ENCODE measurements around the gene NOLC1.

Gene NOLC1

DNA sequence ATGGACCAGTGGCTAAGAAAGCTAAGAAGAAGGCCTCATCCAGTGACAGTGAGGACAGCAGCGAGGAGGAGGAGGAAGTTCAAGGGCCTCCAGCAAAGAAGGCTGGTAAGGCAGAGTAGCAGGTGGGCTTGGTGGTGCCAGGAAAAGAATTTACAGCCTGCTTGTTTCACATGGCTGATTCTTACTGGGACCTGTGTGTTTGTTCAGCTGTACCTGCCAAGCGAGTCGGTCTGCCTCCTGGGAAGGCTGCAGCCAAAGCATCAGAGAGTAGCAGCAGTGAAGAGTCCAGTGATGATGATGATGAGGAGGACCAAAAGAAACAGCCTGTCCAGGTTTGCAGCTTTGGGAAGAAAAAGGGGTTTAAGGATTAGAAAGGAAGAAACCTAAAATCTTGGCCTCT is 5.0 kb downstream of the NOLC1 start:
- no peak overlapping the region for H3K4me3 ChIP-seq (ENCODE audit: low read depth, low read length)
- no peak for DNase-seq (ENCODE audit: low read depth)
- TF ChIP-seq, protein P1, sequence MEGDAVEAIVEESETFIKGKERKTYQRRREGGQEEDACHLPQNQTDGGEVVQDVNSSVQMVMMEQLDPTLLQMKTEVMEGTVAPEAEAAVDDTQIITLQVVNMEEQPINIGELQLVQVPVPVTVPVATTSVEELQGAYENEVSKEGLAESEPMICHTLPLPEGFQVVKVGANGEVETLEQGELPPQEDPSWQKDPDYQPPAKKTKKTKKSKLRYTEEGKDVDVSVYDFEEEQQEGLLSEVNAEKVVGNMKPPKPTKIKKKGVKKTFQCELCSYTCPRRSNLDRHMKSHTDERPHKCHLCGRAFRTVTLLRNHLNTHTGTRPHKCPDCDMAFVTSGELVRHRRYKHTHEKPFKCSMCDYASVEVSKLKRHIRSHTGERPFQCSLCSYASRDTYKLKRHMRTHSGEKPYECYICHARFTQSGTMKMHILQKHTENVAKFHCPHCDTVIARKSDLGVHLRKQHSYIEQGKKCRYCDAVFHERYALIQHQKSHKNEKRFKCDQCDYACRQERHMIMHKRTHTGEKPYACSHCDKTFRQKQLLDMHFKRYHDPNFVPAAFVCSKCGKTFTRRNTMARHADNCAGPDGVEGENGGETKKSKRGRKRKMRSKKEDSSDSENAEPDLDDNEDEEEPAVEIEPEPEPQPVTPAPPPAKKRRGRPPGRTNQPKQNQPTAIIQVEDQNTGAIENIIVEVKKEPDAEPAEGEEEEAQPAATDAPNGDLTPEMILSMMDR (conservative IDR thresholded peaks at IDR 0.05; ENCODE audit: low read depth, low read length) = no peak

DNA sequence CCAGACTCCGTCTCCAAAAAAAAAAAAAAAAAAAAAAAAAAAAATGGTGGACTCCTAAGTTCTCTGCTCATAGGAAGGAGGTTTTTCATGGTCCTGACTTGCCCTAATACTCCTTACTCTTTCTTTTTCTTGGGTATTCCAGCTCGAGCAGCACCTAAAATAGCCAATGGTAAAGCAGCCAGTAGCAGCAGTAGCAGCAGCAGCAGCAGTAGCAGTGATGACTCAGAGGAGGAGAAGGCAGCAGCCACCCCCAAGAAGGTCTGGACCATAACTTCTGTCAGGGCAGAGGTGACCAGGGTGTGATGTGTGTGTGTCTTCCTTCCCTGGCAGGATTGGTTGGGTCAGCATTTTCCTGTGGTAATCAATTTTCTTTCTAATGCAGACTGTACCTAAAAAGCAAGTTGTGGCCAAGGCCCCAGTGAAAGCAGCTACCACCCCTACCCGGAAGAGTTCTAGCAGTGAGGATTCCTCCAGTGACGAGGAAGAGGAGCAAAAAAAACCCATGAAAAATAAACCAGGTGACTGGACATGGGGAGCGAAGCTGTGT is 6.9 kb downstream of the NOLC1 start:
- DNase-seq (ENCODE audit: low read depth) = peak; percentile 66
- TF ChIP-seq, protein P1 (conservative IDR thresholded peaks at IDR 0.05; ENCODE audit: low read depth, low read length) = no peak
- no peak overlapping the region for H3K4me3 ChIP-seq (ENCODE audit: low read depth, low read length)

DNA sequence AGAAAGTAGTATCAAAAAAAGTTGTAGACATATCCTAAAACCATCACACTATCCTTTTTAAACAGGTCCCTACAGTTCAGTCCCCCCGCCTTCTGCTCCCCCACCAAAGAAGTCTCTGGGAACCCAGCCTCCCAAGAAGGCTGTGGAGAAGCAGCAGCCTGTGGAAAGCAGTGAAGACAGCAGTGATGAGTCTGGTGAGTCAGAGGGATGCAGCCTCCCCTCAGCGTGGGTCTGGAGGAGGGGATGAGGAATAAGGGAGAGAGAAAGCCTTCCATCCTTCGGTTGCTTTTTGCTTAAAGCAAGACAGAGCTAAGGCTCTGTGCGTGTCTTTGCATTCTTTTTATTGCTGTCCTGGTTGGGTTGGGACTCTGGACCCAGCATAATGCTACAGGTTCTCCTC is 7.6 kb downstream of the NOLC1 start:
- TF ChIP-seq, protein P1 (conservative IDR thresholded peaks at IDR 0.05; ENCODE audit: low read depth, low read length) = no peak
- no peak for DNase-seq (ENCODE audit: low read depth)
- no peak overlapping the region for H3K4me3 ChIP-seq (ENCODE audit: low read depth, low read length)

DNA sequence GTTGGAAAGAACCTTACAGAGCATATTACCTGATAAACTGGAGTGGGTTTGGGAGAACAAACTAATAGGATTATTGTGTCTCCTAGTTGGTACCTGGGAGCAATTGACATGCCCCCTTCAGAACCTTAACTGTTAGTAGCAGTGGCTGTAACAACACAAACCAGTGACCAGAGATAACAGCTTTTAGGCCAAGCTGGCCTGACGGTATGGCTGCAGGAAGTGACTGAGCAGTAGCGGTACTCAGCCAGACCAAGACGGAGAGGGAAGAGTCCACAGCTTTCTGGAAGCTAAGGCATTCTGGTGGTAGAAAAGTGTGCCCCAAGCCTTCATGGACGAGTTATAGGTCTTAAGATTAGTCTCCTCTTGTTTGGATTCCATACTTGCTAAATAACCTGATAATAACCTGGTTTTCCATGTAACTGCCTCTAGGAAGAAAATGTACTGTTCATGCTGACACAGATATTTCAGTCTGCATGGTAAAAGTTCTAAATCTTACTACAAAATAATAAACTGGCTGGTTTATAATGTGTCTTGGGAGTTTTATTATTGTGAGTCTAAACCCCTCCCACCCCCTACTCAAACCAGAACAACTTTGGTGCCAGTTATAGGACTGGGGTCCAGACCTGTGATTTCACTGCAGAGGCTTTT is 11.3 kb downstream of the NOLC1 start:
- no peak for DNase-seq (ENCODE audit: low read depth)
- no peak overlapping the region for H3K4me3 ChIP-seq (ENCODE audit: low read depth, low read length)
- TF ChIP-seq, protein P1 (conservative IDR thresholded peaks at IDR 0.05; ENCODE audit: low read depth, low read length) = no peak

DNA sequence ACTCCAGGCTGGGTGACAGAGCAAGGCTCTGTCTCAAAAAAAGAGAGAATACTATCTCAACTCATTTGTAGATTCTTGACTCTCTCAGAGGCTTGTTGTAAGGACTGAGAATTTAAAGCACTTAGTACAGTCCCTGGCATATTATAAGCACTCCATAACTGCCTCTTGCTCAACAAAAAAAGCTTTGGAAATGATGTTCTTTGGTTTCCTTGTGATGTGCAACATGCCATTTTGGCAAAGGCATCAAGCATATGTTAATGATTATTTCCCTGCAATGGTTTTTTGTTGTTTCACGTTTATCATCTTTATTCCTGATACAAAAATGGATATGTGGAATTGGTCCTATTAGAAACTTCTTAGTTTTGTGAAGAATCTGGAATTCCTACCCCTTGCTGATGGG is 15.7 kb downstream of the NOLC1 start:
- TF ChIP-seq, protein P1 (conservative IDR thresholded peaks at IDR 0.05; ENCODE audit: low read depth, low read length) = no peak
- no peak for DNase-seq (ENCODE audit: low read depth)
- no peak overlapping the region for H3K4me3 ChIP-seq (ENCODE audit: low read depth, low read length)

DNA sequence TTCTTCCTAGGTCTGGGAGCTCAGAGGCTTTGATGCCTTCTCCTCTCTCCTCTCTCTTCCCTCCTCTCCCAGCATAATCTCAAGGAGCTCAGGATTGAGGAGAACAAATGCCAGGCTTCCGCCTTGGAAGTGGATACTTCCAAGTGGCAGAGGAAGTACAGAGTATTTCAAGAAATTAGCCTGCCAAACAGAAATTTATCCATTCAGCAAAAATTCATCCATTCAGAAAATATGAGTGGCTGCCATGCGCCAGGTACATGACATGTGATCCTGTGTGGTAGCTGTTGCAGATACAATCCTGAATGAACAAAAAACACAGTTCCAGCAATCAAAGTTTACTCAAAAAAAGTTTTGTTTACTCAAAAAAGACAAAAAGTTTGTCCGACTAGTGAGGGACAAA is 18.4 kb downstream of the NOLC1 start:
- no peak overlapping the region for H3K4me3 ChIP-seq (ENCODE audit: low read depth, low read length)
- TF ChIP-seq, protein P1 (conservative IDR thresholded peaks at IDR 0.05; ENCODE audit: low read depth, low read length) = no peak
- no peak for DNase-seq (ENCODE audit: low read depth)

DNA sequence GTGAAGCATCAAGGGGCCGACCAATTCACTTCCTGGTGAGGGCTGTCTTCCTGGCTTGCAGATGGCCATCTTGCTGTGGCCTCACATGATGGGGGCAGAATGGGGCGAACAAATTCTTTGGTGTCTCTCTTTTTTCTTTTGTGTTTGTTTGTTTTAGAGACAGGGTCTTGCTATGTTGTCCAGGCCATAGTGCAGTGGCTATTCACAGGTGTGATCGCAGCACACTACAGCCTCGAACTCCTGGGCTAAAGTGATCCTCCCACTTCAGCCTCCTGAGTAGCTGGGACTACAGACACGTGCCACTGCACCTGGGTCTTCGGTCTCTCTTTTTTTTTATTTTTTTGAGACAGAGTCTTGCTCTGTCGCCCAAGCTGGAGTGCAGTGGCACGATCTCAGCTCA is 20.1 kb downstream of the NOLC1 start:
- DNase-seq (ENCODE audit: low read depth) = no peak
- TF ChIP-seq, protein P1 (conservative IDR thresholded peaks at IDR 0.05; ENCODE audit: low read depth, low read length) = no peak
- H3K4me3 ChIP-seq (ENCODE audit: low read depth, low read length) = no peak overlapping the region

Measured in choroid plexus epithelial cell (primary cell).